ENCODE measurements around the gene UNC13A. TPM values are rescaled to one million over a fixed set of nuclear protein-coding genes. Genes with fewer than 3 reads are reported as not detected.
"Not testable (repeated sequence)": the region's sequence is repeated elsewhere in the genome, so short reads cannot be mapped to it uniquely, and the experiment has no call there.

UNC13A gene
- total RNA-seq, 3 donors from 2014 or later (not counting 1 experiment from before 2014, with no cell fraction given) = not detected

GRCh38 chr19:17553256-17553655, 134.9 kb downstream of the UNC13A start:
- DNase-seq = no peak
- H3K9me3 ChIP-seq (ENCODE audit: control insufficient read depth, insufficient read depth, low read length) = no peaks in the 10 kb centered on the region
- Mint-ChIP-seq H3K9me3 (no peaks in the 10 kb centered on the region), H3K27me3 (ENCODE audit: low read depth in 2 of 2) (no peaks in the 10 kb centered on the region), H3K4me1 (peaks cover 11 to 14% of the 10 kb centered on the region in 2 donors), H3K36me3 (no peaks in the 10 kb centered on the region), H3K4me3 (no peak overlapping the region), H3K27ac (no peak overlapping the region)
- ATAC-seq = no peak
- peaks cover 18% of the 10 kb centered on the region for H3K4me1 ChIP-seq (ENCODE audit: control insufficient read depth, insufficient read depth, low read length)
- 74% methylated on average over 7 of the region's 7 CpGs for WGBS (ENCODE audit: insufficient coverage)
- no peaks in the 10 kb centered on the region for H3K27me3 ChIP-seq (ENCODE audit: control insufficient read depth, insufficient read depth, low read length)
- TF ChIP-seq CTCF (IDR thresholded peaks at IDR 0.05) = no peak
- H3K27ac ChIP-seq (ENCODE audit: low read length) = no peak overlapping the region
- H3K36me3 ChIP-seq (ENCODE audit: control insufficient read depth, insufficient read depth, low read length) = no peaks in the 10 kb centered on the region
- H3K4me3 ChIP-seq (ENCODE audit: low read length) = no peak overlapping the region
- intact Hi-C loops (cut with micrococcal nuclease) = no loop called here

GRCh38 chr19:17552735-17553134, 135.4 kb downstream of the UNC13A start:
- H3K27me3 Mint-ChIP-seq (ENCODE audit: low read depth in 2 of 2); H3K27ac ChIP-seq (ENCODE audit: low read length); H3K4me3 ChIP-seq (ENCODE audit: low read length); H3K27me3 ChIP-seq (ENCODE audit: control insufficient read depth, insufficient read depth, low read length); H3K36me3 Mint-ChIP-seq; H3K36me3 ChIP-seq (ENCODE audit: control insufficient read depth, insufficient read depth, low read length); H3K27ac Mint-ChIP-seq; H3K4me3 Mint-ChIP-seq; H3K9me3 ChIP-seq (ENCODE audit: control insufficient read depth, insufficient read depth, low read length); H3K9me3 Mint-ChIP-seq; DNase-seq; ATAC-seq; intact Hi-C loops (cut with micrococcal nuclease): not testable (repeated sequence)
- peaks cover 18% of the 10 kb centered on the region for H3K4me1 ChIP-seq (ENCODE audit: control insufficient read depth, insufficient read depth, low read length)
- peaks cover 11 to 18% of the 10 kb centered on the region in 2 donors for H3K4me1 Mint-ChIP-seq
- WGBS (ENCODE audit: insufficient coverage) = 88% methylated on average over 4 of the region's 4 CpGs

Other genes with a start within 250 kb of the UNC13A start
- gene TMEM221, start 239.7 kb downstream of the UNC13A start, total RNA-seq = not detected
- gene NXNL1, start 227.4 kb downstream of the UNC13A start, total RNA-seq = not detected
- 10 to 100 TPM; 12.9 to 26.2 (median 16.3) TPM for gene SLC27A1, start 217.8 kb downstream of the UNC13A start, total RNA-seq
- 10 to 100 TPM; 52.9 to 58.1 (median 57.8) TPM for gene PGLS, start 176.7 kb downstream of the UNC13A start, total RNA-seq
- gene COLGALT1, start 132.7 kb downstream of the UNC13A start, total RNA-seq = 10 to 100 TPM; 39.0 to 55.4 (median 43.7) TPM
- gene MAP1S, start 31.1 kb upstream of the UNC13A start, total RNA-seq = 10 to 100 TPM; 41.0 to 59.4 (median 45.8) TPM
- gene FCHO1, start 63.1 kb upstream of the UNC13A start, total RNA-seq = 10 to 100 TPM; 56.1 to 67.7 (median 66.5) TPM
- gene B3GNT3, start 106.8 kb upstream of the UNC13A start, total RNA-seq = not detected
- 1 to 10 TPM; 1.5 to 2.9 (median 1.7) TPM for gene INSL3, start 133.2 kb upstream of the UNC13A start, total RNA-seq
- 100 to 1,000 TPM in 1 of 3 donors, 10 to 100 TPM in 2; 72.1 to 105 (median 96.1) TPM for gene JAK3, start 159.6 kb upstream of the UNC13A start, total RNA-seq
- gene RPL18A, start 171.6 kb upstream of the UNC13A start, total RNA-seq = 1,000 to 10,000 TPM; 1,015 to 1,285 (median 1,208) TPM
- gene SLC5A5, start 183.6 kb upstream of the UNC13A start, total RNA-seq = under 1 TPM; 0.25 to 0.43 (median 0.26) TPM
- gene CCDC124, start 244.7 kb upstream of the UNC13A start, total RNA-seq = 10 to 100 TPM; 32.6 to 37.6 (median 37.4) TPM

Measured in natural killer cell (primary cell).